Stimulated activated CD8-positive, alpha-beta memory T cell treated with anti-CD3 and anti-CD28 coated beads, Interleukin-12 subunit alpha, Interleukin-12 subunit beta, amount 100 ng/mL, for 1 hour (primary cell): ENCODE results near the gene DBET.
"Not testable (repeated sequence)": the region's sequence is repeated elsewhere in the genome, so short reads cannot be mapped to it uniquely, and the experiment has no call there.

Experiments
- DNase-seq: peaks from one replicate; pipeline ENCODE4 v3.0.0-alpha.2; 2020; ENCODE audit warnings: low read depth

DBET gene

GRCh38 chr4:190049378-190050239 is 14.7 kb upstream of the DBET start:
- not testable (repeated sequence) for DNase-seq

GRCh38 chr4:190058997-190059396 is 5.3 kb upstream of the DBET start:
- not testable (repeated sequence) for DNase-seq

GRCh38 chr4:190064805-190065204 is 503 bp downstream of the DBET start:
- DNase-seq: not testable (repeated sequence)

GRCh38 chr4:190068351-190068750 is 4.0 kb downstream of the DBET start:
- not testable (repeated sequence) for DNase-seq

GRCh38 chr4:190093052-190093451 is 28.8 kb downstream of the DBET start:
- DNase-seq: not testable (repeated sequence)

GRCh38 chr4:190094031-190094430 is 29.7 kb downstream of the DBET start:
- DNase-seq: not testable (repeated sequence)

GRCh38 chr4:190095335-190095734 is 31.0 kb downstream of the DBET start:
- not testable (repeated sequence) for DNase-seq

- not testable (repeated sequence) for DNase-seq
Measured at GRCh38 chr4:190099605-190100004, 35.3 kb downstream of the DBET start.

GRCh38 chr4:190101525-190101924 is 37.2 kb downstream of the DBET start:
- DNase-seq: not testable (repeated sequence)

- not testable (repeated sequence) for DNase-seq
Measured at GRCh38 chr4:190106191-190106590, 41.9 kb downstream of the DBET start.

GRCh38 chr4:190106611-190107480 is 42.5 kb downstream of the DBET start:
- not testable (repeated sequence) for DNase-seq

GRCh38 chr4:190107766-190108485 is 43.6 kb downstream of the DBET start:
- DNase-seq: not testable (repeated sequence)

GRCh38 chr4:190108756-190109155 is 44.5 kb downstream of the DBET start:
- not testable (repeated sequence) for DNase-seq

- not testable (repeated sequence) for DNase-seq
Measured at GRCh38 chr4:190109390-190110011, 45.2 kb downstream of the DBET start.

- not testable (repeated sequence) for DNase-seq
Measured at GRCh38 chr4:190110033-190110432, 45.7 kb downstream of the DBET start.

GRCh38 chr4:190110570-190111295 is 46.4 kb downstream of the DBET start:
- DNase-seq: not testable (repeated sequence)

GRCh38 chr4:190112879-190113278 is 48.6 kb downstream of the DBET start:
- DNase-seq: not testable (repeated sequence)

- DNase-seq: not testable (repeated sequence)
Measured at GRCh38 chr4:190114991-190115390, 50.7 kb downstream of the DBET start.
